Right lobe of liver (tissue), 6 donors: ENCODE data around the gene CALML5. TPM values are rescaled to one million over a fixed set of nuclear protein-coding genes. Genes with fewer than 3 reads are reported as not detected.

Experiments
- ATAC-seq, 4 donors: fragments of 200-7000 bp; cut with Tn5 transposase; one replicate each; pipeline ENCODE4 v1.9.1; 2020; ENCODE audit warnings: mild to moderate bottlenecking in 4 of 4, moderate library complexity in 4 of 4
- DNase-seq, 3 donors: peaks; one replicate each; pipeline ENCODE4 v3.0.0-alpha.2; 2020
- H3K27ac ChIP-seq, 3 donors: fragments of 200-600 bp; one replicate each; pipeline ENCODE4 v1.8.0; 2022
- H3K27me3 ChIP-seq, 2 donors: fragments of 200-600 bp; one replicate each; pipeline ENCODE4 v1.8.0; 2022
- H3K36me3 ChIP-seq, 4 donors: fragments of 200-600 bp; sonication (generic) in 1 of 4; one replicate each; pipeline versions ENCODE4 v1.5.1 to v1.8.0; 2017 to 2022; ENCODE audit warnings: control low read depth in 1 of 4
- H3K4me1 ChIP-seq, 4 donors: fragments of 200-600 bp; sonication (generic) in 1 of 4; one replicate each; pipeline versions ENCODE4 v1.5.1 to v1.8.0; 2017 to 2022; ENCODE audit warnings: control low read depth in 1 of 4
- H3K4me3 ChIP-seq, 3 donors: fragments of 200-600 bp; one replicate each; pipeline ENCODE4 v1.8.0; 2022
- H3K9me3 ChIP-seq, 4 donors: fragments of 200-600 bp; sonication (generic) in 1 of 4; one replicate each; pipeline versions ENCODE4 v1.5.1 to v1.8.0; 2017 to 2022; ENCODE audit warnings: control low read depth in 1 of 4
- CTCF ChIP-seq, 4 donors: fragments of 200-600 bp in 3 of 4; fragments of 450-650 bp in 1 of 4; IDR thresholded peaks; one replicate each; pipeline versions ENCODE4 v1.5.1 to v1.8.0; 2016 to 2022; ENCODE audit warnings: antibody characterized with exemption in 4 of 4, mild to moderate bottlenecking in 2 of 4
- POLR2A ChIP-seq: fragments of 450-650 bp; IDR thresholded peaks from one replicate; pipeline ENCODE4 v1.6.1; 2017; ENCODE audit warnings: antibody characterized with exemption, mild to moderate bottlenecking
- WGBS: methylation state at CpG from one replicate; pipeline ENCODE4 v1.1.6; 2018; ENCODE audit warnings: low coverage, low lambda C conversion rate; ENCODE audit not compliant: insufficient coverage; ENCODE audit errors: missing lambda C conversion rate; 5-methylcytosine and 5-hydroxymethylcytosine counted together
- intact Hi-C, 2 donors: fragments of 100-400 bp; cut with DNase I; formaldehyde crosslinking; loops; one replicate each; pipeline versions ENCODE4 v1.11.2 to v1.14.1; 2022
- total RNA-seq, 6 experiments: library from RNA; depleted of rRNA in 2 of 6; stranded (reverse); fragments of >200 nt in 2 of 6; fragmentation: NEBNext Ultra II Directional in 3 of 6; extraction: Animal tissue kit (Norgen Biotek cat#: 25700) in 3 of 6; gene quantifications; one replicate each; pipeline versions ENCODE4 v1.1.0 to v1.2.4, GENCODE V29; 2016 to 2023
- donor health status: DM: no; HTN: yes; CAD: no.
- donor health status: DM: no; HTN: no; CAD: no.
- donor health status: DM: no; HTN: no; CAD: no.
- donor health status: DM: no; HTN: yes; CAD: no.
- donor health status: DM: no; HTN: yes; CAD: no.

The CALML5 gene
- total RNA-seq, 6 experiments from 2014 or later: not detected

- 100% methylated on average over 1 of the region's 1 CpG for WGBS
- H3K9me3 ChIP-seq: no peaks in the 10 kb centered on the region
- intact Hi-C loops: no loop called here
- H3K27ac ChIP-seq: no peak overlapping the region
- DNase-seq (no peak), ATAC-seq (no peak)
- H3K27me3 ChIP-seq: no peaks in the 10 kb centered on the region
- no peaks in the 10 kb centered on the region for H3K36me3 ChIP-seq
- peaks cover 0 to 34% (median 11%) of the 10 kb centered on the region in 4 donors for H3K4me1 ChIP-seq
- no peak overlapping the region for H3K4me3 ChIP-seq
- no peak for TF ChIP-seq POLR2A
- TF ChIP-seq CTCF (IDR thresholded peaks at IDR 0.05): no peak
Measured at GRCh38 chr10:5543623-5544022, 44.3 kb upstream of the CALML5 start.

- H3K4me1 ChIP-seq: peaks cover 0 to 24% (median 4%) of the 10 kb centered on the region in 4 donors
- no peaks in the 10 kb centered on the region for H3K36me3 ChIP-seq
- no peak for DNase-seq
- no peak overlapping the region for H3K27ac ChIP-seq
- WGBS: 100% methylated on average over 1 of the region's 1 CpG
- intact Hi-C loops: no loop called here
- H3K9me3 ChIP-seq: no peaks in the 10 kb centered on the region
- no peak overlapping the region for H3K4me3 ChIP-seq
- ATAC-seq: no peak
- no peak for TF ChIP-seq POLR2A
- TF ChIP-seq CTCF (IDR thresholded peaks at IDR 0.05): no peak
- no peaks in the 10 kb centered on the region for H3K27me3 ChIP-seq
Measured at GRCh38 chr10:5542100-5542499, 42.7 kb upstream of the CALML5 start.

- Histone ChIP-seq H3K27me3 (no peaks in the 10 kb centered on the region), H3K27ac (no peak overlapping the region), H3K9me3 (no peaks in the 10 kb centered on the region), H3K4me1 (peaks cover 0 to 14% (median 3%) of the 10 kb centered on the region in 4 donors), H3K4me3 (no peak overlapping the region), H3K36me3 (no peaks in the 10 kb centered on the region)
- no peak for ATAC-seq
- no peak for TF ChIP-seq CTCF (IDR thresholded peaks at IDR 0.05)
- no peak for TF ChIP-seq POLR2A
- 93% methylated on average over 3 of the region's 3 CpGs for WGBS
- no peak for DNase-seq
- intact Hi-C loops: no loop called here
Measured at GRCh38 chr10:5540891-5541290, 41.5 kb upstream of the CALML5 start.

- Histone ChIP-seq H3K9me3 (no peaks in the 10 kb centered on the region), H3K4me3 (no peak overlapping the region), H3K4me1 (peaks cover 0 to 14% (median 3%) of the 10 kb centered on the region in 4 donors), H3K27me3 (no peaks in the 10 kb centered on the region), H3K27ac (no peak overlapping the region), H3K36me3 (no peaks in the 10 kb centered on the region)
- TF ChIP-seq POLR2A (no peak), CTCF (IDR thresholded peaks at IDR 0.05) (no peak)
- ATAC-seq (no peak), DNase-seq (no peak)
- whole genome bisulfite sequencing: 91% methylated on average over 6 of the region's 9 CpGs
- intact Hi-C loops: no loop called here
Measured at GRCh38 chr10:5540080-5540479, 40.7 kb upstream of the CALML5 start.
